Ramos (cell line): ENCODE measurements around the gene KRT34.

Experiments used
- in situ Hi-C: fragments of 300-500 bp; cut with MboI; formaldehyde crosslinking; loops from one replicate; pipeline ENCODE4 v1.14.3; 2022; ENCODE audit warnings: low sequenced_read_pairs; ENCODE audit not compliant: unreplicated experiment

KRT34 gene

GRCh38 chr17:41334385-41335305 is 47.5 kb downstream of the KRT34 start:
- in situ Hi-C loops: no loop called here

GRCh38 chr17:41333836-41334235 is 48.3 kb downstream of the KRT34 start:
- in situ Hi-C loops: no loop called here

- in situ Hi-C loops: no loop called here
Observed at GRCh38 chr17:41333098-41333497, 49.0 kb downstream of the KRT34 start.

GRCh38 chr17:41332239-41332638 is 49.9 kb downstream of the KRT34 start:
- in situ Hi-C loops: no loop called here

- in situ Hi-C loops: no loop called here
Observed at GRCh38 chr17:41331606-41332005, 50.5 kb downstream of the KRT34 start.

GRCh38 chr17:41329279-41329948 is 52.7 kb downstream of the KRT34 start:
- in situ Hi-C loops: no loop called here

GRCh38 chr17:41328207-41328606 is 53.9 kb downstream of the KRT34 start:
- in situ Hi-C loops: no loop called here
